Measurements from ENCODE around the gene AGXT2.

DNA sequence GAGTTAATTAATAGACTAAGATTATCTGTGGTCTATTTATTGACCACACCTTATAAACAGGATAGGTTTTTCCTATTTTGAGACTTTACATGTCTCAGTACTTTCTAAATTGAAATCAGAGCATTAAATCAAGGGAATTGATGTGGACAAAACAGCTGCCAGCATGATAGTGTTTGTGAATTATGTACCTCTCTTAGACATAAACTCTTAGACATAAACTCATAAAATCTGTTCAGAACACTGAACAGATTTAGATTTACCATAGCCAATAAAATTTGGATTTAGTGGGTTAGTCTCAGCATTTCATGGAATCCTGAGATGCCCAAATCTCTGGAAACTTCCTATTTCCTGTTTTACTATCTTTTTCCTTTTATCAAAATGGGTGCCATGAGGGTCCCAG is 11.5 kb upstream of the AGXT2 start:
- no peak for TF ChIP-seq SIN3A (IDR thresholded peaks at IDR 0.05; ENCODE audit: low read depth, low read length)
- TF ChIP-seq, protein P1, sequence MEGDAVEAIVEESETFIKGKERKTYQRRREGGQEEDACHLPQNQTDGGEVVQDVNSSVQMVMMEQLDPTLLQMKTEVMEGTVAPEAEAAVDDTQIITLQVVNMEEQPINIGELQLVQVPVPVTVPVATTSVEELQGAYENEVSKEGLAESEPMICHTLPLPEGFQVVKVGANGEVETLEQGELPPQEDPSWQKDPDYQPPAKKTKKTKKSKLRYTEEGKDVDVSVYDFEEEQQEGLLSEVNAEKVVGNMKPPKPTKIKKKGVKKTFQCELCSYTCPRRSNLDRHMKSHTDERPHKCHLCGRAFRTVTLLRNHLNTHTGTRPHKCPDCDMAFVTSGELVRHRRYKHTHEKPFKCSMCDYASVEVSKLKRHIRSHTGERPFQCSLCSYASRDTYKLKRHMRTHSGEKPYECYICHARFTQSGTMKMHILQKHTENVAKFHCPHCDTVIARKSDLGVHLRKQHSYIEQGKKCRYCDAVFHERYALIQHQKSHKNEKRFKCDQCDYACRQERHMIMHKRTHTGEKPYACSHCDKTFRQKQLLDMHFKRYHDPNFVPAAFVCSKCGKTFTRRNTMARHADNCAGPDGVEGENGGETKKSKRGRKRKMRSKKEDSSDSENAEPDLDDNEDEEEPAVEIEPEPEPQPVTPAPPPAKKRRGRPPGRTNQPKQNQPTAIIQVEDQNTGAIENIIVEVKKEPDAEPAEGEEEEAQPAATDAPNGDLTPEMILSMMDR (IDR thresholded peaks at IDR 0.05 in 2 of 3, conservative IDR thresholded peaks at IDR 0.05 in 1 of 3; ENCODE audit: control insufficient read depth in 2 of 3, extremely low read depth in 1 of 3, insufficient read depth in 1 of 3, low read depth in 3 of 3, low read length in 3 of 3), result no peak
- no peak for TF ChIP-seq EZH2 (IDR thresholded peaks at IDR 0.05; ENCODE audit: borderline replicate concordance, control insufficient read depth, low read depth, low read length)
- no peak for TF ChIP-seq GATAD2B (conservative IDR thresholded peaks at IDR 0.05; ENCODE audit: low read depth)

Measured in GM12878 (cell line).